Measurements from ENCODE around the gene GTF2F2.

GTF2F2 gene

DNA sequence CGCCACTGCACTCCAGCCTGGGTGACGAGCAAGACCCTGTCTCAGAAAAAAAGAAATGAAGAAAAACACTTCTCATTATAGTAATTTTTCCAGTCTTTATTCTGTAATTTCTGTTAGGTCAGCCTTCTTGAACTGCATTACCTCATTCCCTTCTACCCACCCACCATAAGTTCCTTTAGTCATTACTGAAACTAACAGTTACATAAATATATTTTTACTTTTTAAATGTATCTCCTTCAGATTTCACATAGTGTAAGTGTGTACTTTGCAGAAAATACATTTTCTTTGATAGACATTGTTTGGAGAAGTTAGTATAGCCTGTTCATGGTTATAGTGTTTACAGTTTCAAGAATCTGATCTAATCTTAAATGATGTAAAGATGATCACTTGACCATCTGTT lies 112.3 kb downstream of the GTF2F2 start:
- Histone ChIP-seq H3K79me2 (ENCODE audit: low read length) (no peaks in the 10 kb centered on the region), H3K36me3 (replicated peaks; ENCODE audit: low read depth, low read length) (no peaks in the 10 kb centered on the region), H3K4me3 (ENCODE audit: low read length) (no peak overlapping the region), H3K27me3 (ENCODE audit: low read depth, low read length) (no peaks in the 10 kb centered on the region), H3K4me2 (ENCODE audit: low read length) (no peak overlapping the region), H3K9ac (ENCODE audit: low read length) (no peak overlapping the region), H2AFZ (ENCODE audit: low read depth, low read length) (no peak overlapping the region), H3K9me3 (ENCODE audit: insufficient read depth, low read length) (no peaks in the 10 kb centered on the region), H4K20me1 (ENCODE audit: insufficient read depth, low read length) (no peaks in the 10 kb centered on the region), H3K4me1 (ENCODE audit: low read length) (no peaks in the 10 kb centered on the region), H3K27ac (ENCODE audit: low read length) (no peak overlapping the region)
- TF ChIP-seq EZH2phosphoT487 (IDR thresholded peaks at IDR 0.05; ENCODE audit: low read depth) = no peak
- TF ChIP-seq, protein P1, sequence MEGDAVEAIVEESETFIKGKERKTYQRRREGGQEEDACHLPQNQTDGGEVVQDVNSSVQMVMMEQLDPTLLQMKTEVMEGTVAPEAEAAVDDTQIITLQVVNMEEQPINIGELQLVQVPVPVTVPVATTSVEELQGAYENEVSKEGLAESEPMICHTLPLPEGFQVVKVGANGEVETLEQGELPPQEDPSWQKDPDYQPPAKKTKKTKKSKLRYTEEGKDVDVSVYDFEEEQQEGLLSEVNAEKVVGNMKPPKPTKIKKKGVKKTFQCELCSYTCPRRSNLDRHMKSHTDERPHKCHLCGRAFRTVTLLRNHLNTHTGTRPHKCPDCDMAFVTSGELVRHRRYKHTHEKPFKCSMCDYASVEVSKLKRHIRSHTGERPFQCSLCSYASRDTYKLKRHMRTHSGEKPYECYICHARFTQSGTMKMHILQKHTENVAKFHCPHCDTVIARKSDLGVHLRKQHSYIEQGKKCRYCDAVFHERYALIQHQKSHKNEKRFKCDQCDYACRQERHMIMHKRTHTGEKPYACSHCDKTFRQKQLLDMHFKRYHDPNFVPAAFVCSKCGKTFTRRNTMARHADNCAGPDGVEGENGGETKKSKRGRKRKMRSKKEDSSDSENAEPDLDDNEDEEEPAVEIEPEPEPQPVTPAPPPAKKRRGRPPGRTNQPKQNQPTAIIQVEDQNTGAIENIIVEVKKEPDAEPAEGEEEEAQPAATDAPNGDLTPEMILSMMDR (IDR thresholded peaks at IDR 0.05; ENCODE audit: low read depth, low read length) = no peak

DNA sequence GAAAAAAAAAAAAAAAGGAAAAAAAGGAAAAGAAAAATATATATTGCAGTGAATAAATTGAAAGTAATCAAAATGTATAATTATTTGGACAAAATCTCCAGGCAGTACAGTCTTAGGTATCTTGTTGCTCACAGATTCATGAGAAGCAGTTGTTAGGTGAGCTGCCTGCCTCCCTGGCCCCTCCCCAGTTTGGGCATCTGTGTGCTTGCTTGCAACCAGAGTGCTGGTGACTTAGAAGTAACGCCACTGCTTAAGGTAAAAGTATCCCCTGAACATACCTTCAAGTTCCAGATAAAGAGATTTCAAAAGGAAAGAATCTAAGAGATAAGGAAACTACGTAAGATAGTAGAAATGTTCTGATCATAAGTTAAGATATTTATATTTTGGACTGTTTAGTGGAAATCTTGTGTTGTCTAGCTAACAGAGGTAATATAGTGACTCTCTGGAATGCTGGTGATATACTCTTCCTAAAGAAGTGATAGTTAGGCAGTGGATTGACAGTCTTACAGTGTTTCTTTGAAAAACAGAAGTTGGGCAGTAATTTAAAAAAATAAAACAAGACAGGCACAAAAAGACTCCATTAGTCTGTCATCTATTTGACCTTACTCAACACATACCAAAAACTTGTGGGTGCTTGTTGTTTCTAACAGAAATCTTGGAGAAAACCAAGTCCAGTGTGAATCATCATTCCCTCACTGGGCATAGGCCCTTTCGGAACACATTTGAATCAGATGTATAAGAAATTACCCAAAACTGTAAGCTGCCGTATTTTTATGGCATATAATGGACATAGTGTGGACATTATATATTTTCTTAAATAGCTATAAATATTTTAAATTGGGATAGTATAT lies 118.9 kb downstream of the GTF2F2 start:
- no peaks in the 10 kb centered on the region for H3K27me3 ChIP-seq (ENCODE audit: low read depth, low read length)
- H3K27ac ChIP-seq (ENCODE audit: low read length) = no peak overlapping the region
- H3K4me2 ChIP-seq (ENCODE audit: low read length) = no peak overlapping the region
- no peaks in the 10 kb centered on the region for H3K4me1 ChIP-seq (ENCODE audit: low read length)
- no peak overlapping the region for H2AFZ ChIP-seq (ENCODE audit: low read depth, low read length)
- H3K36me3 ChIP-seq (replicated peaks; ENCODE audit: low read depth, low read length) = no peaks in the 10 kb centered on the region
- TF ChIP-seq EZH2phosphoT487 (IDR thresholded peaks at IDR 0.05; ENCODE audit: low read depth) = no peak
- TF ChIP-seq, protein P1 (IDR thresholded peaks at IDR 0.05; ENCODE audit: low read depth, low read length) = no peak
- no peaks in the 10 kb centered on the region for H4K20me1 ChIP-seq (ENCODE audit: insufficient read depth, low read length)
- no peaks in the 10 kb centered on the region for H3K9me3 ChIP-seq (ENCODE audit: insufficient read depth, low read length)
- no peak overlapping the region for H3K4me3 ChIP-seq (ENCODE audit: low read length)
- H3K79me2 ChIP-seq (ENCODE audit: low read length) = no peaks in the 10 kb centered on the region
- no peak overlapping the region for H3K9ac ChIP-seq (ENCODE audit: low read length)

DNA sequence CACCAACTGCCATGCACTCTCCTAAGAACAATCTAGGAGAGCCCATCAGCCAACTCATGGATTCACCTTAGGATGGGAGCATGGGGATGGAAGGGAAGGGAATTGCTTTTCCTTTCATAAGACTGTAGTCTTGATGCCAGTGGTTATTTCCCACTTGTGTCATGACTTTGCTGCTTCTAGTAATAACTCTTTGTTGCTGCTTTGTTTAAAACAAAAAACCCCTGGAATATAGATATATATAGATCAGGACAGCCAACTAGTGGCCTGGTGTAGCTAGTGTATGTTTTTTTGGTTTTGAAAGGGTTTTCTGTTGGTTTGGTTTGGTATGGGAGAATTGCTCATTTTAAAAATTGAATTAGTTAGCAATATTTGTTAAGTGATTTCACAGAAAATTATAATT lies 119.8 kb downstream of the GTF2F2 start:
- Histone ChIP-seq H3K36me3 (replicated peaks; ENCODE audit: low read depth, low read length) (no peaks in the 10 kb centered on the region), H3K27me3 (ENCODE audit: low read depth, low read length) (no peaks in the 10 kb centered on the region), H4K20me1 (ENCODE audit: insufficient read depth, low read length) (no peaks in the 10 kb centered on the region), H3K9ac (ENCODE audit: low read length) (no peak overlapping the region), H3K9me3 (ENCODE audit: insufficient read depth, low read length) (no peaks in the 10 kb centered on the region), H2AFZ (ENCODE audit: low read depth, low read length) (no peak overlapping the region), H3K4me1 (ENCODE audit: low read length) (no peaks in the 10 kb centered on the region), H3K79me2 (ENCODE audit: low read length) (no peaks in the 10 kb centered on the region), H3K27ac (ENCODE audit: low read length) (no peak overlapping the region), H3K4me2 (ENCODE audit: low read length) (no peak overlapping the region), H3K4me3 (ENCODE audit: low read length) (no peak overlapping the region)
- TF ChIP-seq EZH2phosphoT487 (IDR thresholded peaks at IDR 0.05; ENCODE audit: low read depth) = no peak
- TF ChIP-seq, protein P1 (IDR thresholded peaks at IDR 0.05; ENCODE audit: low read depth, low read length) = no peak

DNA sequence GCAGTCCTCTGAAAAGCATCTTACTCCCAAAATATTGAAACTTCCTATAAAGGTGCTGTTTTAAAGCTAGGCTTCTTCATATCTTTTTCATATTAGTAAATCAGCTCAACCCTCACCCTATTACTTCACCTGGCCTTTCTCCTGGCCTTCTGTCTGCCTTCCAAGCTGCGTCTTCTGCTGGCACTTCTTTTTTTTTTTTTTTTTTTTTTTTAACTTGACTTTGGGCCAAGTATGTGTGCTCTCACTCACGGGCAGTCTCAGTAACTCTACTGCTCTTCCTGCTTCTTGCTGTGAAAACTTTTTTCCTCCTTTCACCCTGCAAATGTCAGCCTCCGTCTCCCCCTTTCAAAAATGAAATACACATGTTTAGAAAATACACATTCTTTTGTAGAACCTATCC lies 121.8 kb downstream of the GTF2F2 start:
- no peaks in the 10 kb centered on the region for H3K36me3 ChIP-seq (replicated peaks; ENCODE audit: low read depth, low read length)
- H3K27me3 ChIP-seq (ENCODE audit: low read depth, low read length) = no peaks in the 10 kb centered on the region
- no peaks in the 10 kb centered on the region for H4K20me1 ChIP-seq (ENCODE audit: insufficient read depth, low read length)
- no peaks in the 10 kb centered on the region for H3K79me2 ChIP-seq (ENCODE audit: low read length)
- no peak overlapping the region for H3K9ac ChIP-seq (ENCODE audit: low read length)
- TF ChIP-seq, protein P1 (IDR thresholded peaks at IDR 0.05; ENCODE audit: low read depth, low read length) = no peak
- no peak for TF ChIP-seq EZH2phosphoT487 (IDR thresholded peaks at IDR 0.05; ENCODE audit: low read depth)
- H3K4me1 ChIP-seq (ENCODE audit: low read length) = no peaks in the 10 kb centered on the region
- no peak overlapping the region for H3K4me2 ChIP-seq (ENCODE audit: low read length)
- H3K9me3 ChIP-seq (ENCODE audit: insufficient read depth, low read length) = no peaks in the 10 kb centered on the region
- H3K27ac ChIP-seq (ENCODE audit: low read length) = no peak overlapping the region
- no peak overlapping the region for H3K4me3 ChIP-seq (ENCODE audit: low read length)
- no peak overlapping the region for H2AFZ ChIP-seq (ENCODE audit: low read depth, low read length)
